ENCODE results near the gene DHRS2.
A peak's percentile ranks its signal among the peaks of the same experiment; 100 is the strongest.

The DHRS2 gene

DNA sequence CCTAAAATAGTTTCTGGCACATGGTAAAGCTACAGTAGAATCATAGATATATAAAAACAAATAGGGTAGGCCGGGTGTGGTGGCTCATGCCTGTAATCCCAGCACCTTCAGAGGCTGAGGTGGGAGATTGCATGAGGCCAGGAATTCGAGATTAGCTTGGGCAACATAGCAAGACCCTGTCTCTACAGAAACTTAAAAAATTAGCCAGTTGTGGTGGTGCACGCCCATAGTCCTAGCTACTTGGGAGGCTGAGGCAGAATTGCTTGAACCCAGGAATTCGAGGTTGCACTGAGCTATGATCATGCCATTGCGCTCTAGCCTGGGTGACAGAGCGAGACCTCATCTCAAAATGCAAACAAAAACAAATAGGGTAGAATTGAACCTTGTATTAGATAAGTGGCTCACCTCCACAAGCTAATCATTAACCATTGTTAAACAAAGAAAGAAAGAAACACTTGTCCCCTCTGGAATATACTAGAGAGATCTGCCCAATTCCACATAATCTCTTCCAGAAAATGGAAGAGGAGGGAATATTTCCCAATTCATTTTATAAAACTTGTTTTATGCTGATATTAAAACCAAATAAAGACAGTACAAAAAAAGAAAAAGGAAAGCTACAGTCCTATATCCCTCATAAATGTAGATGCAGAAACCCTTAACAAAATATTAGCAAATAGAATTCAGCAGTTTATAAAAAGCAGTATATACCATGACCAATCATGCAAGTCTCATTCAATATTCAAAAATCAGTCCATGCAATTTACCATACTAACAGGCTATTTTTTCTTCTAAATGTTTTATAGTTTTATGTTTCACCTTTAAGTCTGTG is 22.7 kb upstream of the DHRS2 start:
- no peak for DNase-seq

DNA sequence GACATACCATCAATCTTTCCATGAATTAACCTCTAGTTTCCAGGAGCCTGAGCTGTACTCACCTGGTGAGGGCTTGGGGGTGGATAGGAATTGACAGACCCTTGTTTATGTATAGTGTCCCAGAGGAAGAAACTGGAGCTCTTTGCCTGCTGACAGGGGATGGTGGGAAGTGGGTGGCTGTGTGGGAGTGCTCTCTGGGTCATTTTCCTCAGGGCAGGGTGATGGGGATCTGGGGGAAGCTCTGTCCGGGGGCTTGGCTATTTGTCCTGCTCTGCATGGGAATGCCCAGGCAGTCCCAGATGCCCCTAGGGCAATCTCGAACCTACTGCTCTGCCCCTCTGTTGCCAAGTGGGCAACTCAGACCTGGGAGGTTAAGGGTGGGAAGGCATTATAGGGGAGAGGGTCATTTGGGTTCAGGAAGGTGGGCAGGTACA is 21.8 kb upstream of the DHRS2 start:
- no peak for DNase-seq

DNA sequence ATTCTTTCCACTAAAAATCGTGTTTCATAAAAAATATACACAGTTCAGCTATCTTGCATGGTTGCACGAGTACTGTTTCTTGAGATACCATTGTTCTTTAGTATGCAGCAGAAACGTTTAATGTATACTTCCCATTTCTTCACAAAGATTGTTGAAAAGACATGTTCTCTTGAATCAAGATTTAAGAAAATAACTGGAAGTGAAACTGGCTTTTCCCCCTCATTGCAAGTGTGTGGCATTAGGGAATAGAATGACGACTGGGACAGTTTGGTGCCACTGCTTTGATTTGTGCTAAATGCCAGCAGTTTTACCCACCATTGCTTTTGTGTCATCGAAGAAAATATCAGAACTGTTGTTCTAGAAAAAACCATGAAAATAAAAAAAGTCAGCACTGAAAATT is 20.3 kb upstream of the DHRS2 start:
- DNase-seq: peak; percentile 69

DNA sequence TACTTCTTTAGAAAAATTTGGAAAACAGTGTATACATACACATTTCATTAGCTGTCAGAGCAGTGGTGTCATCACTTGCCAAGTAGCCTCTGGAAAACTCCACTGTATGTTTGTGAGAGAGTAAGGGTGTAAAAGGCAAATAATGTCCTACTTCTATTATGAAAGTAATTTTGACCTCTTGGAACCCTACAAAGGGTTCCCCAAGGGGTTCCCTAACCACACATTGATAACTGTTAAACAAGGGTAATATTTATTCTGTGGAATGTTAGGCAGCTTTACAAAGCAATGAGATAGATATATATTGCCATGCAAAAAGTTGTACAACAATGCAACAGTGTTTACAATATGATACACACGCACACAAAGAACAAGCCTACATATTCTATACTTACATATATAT is 18.6 kb upstream of the DHRS2 start:
- no peak for DNase-seq

DNA sequence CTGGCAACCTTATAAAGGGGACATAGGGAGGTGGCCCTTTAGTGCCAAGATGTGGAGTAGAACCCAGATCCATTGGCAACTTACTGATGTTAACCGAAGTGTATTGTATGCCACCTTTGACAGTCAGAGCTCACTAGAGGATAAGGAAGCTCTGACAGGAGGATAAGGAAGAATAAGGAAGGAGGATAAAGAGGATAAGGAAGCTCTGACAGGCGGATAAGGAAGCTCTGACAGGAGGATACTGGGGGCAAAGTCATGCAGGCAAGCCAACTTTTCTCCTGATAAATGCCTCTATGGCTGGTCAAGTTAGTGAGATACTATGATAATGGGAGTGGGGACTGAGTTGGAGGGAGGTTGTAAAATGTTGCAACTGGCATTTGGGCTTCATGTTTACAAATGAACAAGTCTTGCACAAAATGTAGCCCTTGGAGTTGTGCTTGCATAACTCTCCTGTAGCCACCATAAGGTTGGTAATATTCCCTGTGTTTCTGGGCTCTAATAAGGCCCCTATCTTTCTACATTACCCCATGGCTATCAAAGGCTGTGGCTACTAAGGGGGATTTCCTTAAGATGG is 17.7 kb upstream of the DHRS2 start:
- no peak for DNase-seq

DNA sequence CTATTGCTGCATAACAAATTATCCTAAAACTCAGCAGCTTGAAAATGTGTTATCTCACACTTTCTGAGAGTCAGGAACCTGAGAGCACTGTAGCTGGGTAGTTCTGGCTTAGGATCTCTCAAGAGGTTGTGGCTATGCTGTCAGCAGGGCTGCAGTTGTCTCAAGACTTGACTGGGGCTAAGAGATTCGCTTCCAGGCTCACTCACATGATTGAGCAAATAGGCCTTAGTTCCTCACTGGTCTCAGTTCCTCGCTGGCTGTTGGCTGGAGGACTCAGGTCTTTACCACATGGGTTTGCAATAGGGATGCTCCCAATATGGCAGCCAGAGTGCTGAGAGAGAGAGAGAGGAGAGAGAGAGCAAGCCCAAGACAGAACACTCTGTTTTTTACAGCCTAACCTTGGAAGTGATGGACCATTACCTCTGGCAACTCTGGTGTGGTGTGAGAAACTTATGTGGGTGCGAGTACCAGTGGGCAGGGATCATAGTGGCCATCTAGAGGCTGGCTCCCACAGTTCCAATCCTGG is 15.9 kb upstream of the DHRS2 start:
- no peak for DNase-seq

DNA sequence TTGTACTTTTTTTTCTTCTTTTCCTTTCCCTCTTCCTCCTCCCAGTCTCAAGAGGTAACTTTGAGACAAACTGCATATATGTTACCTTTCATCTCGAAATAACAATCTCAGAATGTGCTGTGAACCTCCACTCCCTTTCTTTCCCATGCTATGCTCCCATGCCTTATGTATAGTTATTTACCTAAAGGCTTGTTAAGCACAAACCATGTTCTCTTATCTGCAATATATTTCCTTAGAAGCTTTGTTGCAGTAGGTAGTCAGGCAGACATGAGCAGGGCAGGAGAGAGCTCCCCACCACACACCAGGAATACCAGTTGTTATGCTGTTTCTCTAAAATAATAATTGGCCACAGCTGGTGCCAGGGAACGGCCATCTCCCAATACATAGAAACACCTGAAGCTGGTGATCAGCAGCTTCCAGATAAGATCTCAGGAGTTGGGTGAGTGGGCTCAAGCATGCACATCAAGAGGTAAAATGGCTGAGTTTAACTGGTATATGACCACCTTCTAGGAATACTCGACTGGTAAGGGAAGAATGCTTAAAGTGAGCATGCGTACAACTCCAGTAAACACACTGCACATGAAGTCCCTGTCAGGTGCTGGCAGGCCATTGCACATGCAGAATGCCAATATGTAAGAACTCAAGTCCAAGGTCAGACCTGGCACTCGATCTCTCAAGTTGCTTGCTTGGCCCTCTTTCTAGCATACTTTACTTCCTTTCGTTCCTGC is 14.8 kb upstream of the DHRS2 start:
- DNase-seq: no peak

DNA sequence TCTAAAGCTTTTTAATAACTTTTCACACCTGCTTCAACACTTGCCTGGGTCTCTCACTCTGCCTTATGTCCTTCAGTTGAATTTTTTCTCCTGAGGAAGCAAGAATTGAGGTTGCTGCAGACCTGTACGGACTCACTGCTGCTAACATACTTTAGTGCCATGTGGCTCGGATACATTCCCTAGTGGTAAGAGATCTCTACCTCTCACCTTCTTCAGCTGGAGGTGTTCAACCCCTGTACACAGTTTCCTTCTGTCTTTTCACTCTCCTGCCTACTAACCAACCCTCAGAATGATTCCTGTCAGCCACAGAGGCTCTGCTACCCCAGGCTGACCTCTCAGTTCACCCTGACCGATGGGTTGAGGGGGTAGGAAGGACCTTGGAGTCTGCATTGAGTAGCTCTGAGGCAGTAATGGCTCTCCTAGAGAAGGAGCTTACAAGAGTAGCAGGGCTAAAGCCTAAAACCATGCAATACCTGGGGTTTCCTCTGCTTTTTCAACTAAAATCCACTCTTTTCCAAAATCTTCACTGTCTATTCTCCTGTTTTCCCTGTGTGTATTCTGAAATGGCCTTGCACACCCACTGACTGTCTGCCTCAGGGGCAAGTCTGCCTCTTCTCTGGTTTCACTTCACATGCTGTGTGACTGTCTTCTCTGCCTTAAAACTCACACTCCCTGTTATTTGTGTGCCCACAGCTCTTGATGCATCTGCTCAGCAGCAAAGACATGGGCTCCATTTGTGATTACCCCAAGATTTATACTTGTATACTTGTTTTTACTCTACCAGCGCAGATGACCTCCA is 14.0 kb upstream of the DHRS2 start:
- no peak for DNase-seq

DNA sequence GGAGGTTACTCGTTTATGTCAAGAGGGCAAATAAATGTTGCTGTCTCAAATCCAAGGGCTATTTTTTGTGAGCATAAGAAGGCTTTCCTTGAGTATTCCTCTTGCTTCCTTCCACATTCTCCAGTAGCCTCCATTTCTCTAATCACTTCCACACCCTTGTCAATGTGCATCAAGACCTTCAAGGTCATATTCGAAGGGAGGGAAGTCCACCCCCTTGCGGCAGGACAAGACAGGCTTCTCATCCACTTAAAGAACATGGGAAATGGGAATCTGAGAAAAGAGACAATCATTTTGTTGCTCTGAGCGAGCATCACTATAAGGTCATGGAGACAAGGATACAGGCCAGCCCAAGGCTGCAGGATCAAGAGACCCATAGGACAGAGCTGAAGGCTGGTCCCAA is 13.2 kb upstream of the DHRS2 start:
- DNase-seq: no peak

DNA sequence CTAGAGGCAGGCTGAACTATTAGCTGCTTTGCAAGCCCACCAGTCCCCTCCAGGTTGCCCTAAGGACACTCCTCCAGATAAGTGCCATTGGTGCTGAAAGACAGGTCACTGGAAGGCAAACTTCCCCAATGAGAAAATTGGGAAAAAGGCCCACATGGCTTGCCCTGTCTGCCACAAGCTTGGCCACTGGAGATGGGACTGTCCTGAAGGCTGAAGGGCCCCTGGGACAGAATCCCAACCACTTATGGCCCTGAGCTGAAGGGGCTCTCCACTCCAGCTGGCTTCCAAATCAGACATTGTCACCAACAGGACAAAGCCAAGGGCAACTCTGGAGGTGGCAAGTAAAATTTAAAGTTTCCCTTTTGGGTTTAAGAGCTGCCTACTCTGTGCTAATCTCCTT is 12.2 kb upstream of the DHRS2 start:
- DNase-seq: no peak

DNA sequence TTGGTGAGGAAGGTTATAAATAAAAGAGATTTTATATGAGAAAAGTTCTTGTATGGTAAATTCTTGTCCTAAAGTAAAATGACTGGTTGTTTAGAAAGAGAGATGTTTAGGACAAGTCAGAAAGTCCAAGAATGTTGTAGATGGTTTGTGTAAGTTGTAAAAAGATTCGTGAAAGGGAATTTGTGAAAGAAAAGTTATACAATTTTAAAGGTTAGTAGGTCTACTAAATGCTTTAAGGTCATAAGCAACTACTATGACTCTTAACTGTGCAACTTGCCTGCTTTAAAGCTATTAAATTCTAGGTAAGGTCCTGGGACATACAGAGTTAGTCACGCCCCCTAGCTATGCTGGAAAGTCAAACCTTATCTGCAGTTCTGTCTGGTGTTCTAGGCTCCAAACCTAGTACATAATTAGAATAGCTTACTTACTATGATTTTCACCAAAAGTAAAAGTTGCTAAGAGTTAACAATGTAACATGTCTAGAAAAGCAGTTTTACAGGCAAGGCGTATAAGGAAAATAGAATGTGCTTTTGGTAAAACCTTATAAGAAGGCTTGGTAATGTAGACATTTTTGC is 11.2 kb upstream of the DHRS2 start:
- no peak for DNase-seq

DNA sequence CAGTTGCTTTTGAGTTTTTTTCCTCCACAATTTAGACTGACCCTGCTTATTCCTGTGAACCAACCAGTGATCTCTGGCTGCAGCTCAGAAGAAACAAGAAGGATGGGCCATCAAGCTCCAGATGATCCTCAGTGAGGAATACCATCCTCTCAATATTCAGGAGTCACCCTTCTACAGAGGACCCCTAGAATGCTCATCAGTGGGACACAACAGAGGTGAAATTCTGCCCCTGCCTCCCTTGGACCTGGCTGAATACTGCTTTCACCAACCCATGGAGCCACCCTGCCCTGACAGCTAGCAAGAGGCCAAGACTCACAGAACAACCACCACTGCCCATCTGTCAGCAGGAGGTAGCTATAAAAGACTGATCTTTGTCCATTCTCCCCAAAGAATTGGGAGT is 9.2 kb upstream of the DHRS2 start:
- DNase-seq: no peak

DNA sequence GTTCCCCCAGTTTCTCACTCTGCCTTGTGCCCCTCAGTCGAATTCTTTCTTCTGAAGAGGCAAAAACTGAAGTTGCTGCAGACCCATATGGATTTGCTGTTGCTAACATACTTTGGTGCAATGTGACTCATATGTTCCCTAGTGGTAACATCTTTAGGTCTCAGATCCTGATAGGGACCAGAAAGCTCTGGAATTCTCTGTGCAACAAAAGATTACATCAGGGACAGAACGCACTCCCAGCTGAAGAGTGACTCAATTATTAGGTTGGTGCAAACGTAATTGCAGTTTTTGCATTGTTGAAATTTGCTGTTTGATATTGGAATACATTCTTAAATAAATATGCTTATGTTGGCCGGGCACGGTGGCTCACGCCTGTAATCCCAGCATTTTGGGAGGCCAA is 8.2 kb upstream of the DHRS2 start:
- no peak for DNase-seq

DNA sequence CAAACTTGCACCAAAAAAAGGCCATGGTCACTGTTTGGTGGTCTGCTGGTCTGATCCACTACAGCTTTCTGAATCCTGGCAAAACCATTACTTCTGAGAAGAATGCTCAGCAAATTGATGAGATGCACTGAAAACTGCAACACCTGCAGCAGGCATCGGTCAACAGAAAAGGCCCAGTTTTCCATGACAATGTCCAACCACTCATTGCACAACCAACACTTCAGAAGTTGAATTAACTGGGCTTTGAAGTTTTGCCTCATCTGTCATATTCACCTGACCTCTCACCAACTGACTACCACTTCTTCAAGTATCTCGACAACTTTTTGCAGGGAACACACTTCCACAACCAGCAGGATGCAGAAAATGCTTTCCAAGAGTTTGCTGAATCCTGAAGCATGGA is 7.0 kb upstream of the DHRS2 start:
- DNase-seq: no peak

DNA sequence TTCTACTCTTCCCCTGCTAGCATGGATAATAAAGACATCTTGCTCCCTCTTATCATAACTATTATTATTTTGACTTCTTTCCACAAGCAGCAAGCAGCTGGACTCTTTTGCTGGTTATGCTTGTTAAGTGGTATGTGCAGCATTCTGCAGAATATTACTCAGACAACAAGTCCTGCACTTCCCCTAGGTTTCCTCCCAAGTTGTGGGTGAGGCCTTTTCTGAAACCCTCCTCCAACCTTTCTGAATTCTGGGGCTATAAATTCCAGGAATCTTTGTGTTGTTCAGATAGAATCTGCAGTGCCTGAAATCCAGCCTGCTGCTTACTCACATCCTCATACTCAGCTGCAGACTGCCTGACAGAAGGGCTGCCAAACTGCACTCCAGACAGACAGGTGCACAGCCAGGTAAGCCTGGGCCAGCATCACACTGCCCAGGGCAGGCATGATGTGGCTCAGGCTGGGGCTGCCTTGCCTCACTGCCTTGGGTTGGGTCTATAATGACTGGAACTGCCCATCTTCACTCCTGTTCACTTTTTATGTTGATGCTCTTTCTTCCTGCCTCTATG is 6.2 kb upstream of the DHRS2 start:
- no peak for DNase-seq

DNA sequence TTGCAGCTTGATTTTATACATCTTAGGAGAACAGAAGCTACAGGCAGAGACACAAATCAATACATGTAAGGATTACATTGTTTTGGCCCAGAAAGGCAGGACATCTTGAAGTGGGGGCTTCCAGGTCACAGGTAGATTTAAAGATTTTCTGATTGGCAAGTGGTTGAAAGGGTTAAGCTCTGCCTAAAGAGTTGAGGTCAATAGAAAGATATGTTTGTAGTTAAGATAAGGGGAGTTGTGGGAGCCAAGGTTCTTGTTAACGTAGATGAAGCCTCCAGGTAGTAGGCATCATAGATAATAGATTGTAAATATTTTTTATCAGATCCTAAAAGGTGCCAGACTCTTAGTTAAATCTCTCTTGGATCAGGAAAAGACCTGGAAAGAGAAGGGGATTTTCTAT is 5.5 kb upstream of the DHRS2 start:
- DNase-seq: no peak

DNA sequence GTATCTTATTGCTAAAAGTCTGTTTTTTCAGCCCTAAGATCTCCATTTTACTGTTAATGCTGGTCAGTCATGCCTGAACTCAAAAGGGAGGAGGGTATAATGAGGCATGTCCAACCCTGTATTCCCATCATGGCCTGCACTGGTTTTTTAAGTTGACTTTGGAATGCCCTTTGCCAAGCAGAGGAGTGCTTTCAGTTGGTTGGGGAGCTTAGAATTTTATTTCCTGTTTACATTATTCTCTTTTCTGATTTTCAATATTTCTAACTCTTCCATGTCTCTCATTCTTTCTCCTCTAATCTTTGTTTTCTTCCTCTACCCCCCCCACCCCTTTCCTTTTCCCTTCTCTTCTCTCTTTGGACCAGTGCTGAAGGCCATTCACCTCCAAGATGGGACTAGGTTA is 4.9 kb upstream of the DHRS2 start:
- no peak for DNase-seq

DNA sequence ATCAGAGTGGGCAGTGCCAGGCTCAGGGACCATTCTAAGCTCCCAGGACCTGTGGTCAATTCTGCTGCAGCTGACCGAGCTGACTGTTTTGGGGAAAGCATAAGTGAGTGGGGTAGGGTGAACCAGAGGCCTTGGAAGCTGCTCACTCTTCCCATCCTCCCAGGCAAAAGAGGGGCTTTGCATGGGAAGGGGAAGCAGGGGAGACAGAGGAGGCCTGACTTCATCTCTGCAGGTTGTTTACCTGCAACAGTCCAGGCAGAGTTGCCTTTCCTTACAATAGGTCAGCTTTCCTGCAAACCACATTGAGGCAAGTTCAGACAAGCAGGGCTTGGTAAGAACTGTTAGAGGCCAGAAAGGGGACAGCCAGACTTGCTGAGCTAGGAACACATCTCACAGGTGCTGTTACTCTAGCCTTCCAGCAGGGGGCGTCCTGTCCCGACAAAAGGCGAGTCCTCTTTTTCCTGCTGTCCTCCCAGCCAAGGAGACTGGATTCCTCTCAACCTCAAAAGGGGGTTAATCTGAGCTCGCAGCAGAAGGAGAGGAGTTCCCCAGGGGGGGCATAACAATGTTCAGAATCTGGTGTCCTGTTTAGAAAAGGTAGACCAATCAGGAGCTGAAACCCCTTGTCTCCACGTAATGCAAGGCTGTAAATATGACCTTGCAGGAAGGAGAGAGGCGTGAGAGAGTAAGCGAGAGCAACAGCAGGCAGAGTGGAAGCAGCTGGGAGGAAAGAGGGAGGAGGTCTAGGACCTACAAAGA is 4.3 kb upstream of the DHRS2 start:
- DNase-seq: peak; percentile 74

DNA sequence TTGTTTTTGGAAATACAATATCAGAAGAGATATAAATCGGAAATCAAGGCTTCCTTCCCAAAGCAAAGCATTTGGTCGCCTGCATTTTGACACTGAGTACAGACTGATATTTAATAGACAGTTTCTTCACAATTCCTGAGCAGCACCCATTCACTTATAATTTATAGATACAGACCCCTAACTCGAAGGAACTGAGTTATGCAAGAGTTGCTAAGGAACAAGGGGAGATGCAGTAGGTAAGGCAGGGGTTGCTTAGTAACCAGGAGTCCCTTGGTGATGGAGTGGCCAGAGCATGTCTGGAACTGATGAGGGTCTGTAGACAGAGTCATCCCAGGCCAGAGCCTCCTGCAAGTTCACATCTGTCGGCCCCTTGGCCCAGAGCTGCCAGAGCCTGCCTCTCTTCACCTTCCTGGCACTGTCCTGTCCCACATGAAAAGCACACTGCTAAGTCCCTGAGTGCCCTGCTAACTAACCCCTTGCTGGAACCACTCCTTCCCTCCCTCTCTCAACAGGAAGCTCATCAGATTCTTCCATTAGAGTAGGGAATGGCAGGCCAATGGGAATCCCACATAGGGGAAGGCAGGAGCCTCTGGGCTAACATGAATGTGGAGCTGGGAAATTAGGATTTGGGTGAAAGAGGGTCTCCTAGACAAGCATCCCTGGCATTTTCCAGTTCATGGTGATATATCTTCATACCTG is 3.6 kb upstream of the DHRS2 start:
- no peak for DNase-seq

DNA sequence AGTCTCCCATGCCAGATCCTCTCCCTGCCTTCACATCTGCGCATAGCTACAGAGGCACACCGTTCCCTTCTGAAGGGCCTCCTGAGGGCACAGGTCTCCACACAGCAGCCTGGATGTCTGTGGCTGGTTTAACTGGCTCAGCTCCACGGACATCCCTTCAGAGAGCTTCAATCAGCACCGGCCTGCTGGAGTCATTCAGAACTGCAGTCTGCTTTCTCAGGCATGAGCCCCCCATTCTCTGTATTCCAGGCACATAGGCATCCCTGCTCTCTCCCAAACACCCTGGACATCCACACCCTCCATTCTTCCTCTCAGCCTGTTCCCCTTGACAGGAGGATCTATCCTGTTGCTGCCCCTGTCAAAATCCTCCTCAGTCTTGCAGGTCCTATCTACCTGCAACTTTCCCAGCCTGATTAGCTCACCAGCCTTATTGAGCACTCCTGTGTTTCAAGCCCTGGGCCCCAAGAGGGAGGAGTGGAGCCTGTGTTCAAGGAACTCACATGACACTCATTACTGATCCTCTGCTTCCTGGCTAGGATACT is 2.9 kb upstream of the DHRS2 start:
- DNase-seq: no peak

Measured in suppressor macrophage treated with lipopolysaccharide for 4 hours (primary cell).